Suppressor macrophage treated with lipopolysaccharide for 4 hours (primary cell): ENCODE results near the gene C2CD2.

Experiments
- DNase-seq: peaks from one replicate; pipeline ENCODE4 v3.0.0-alpha.2; 2020

Gene C2CD2

DNA sequence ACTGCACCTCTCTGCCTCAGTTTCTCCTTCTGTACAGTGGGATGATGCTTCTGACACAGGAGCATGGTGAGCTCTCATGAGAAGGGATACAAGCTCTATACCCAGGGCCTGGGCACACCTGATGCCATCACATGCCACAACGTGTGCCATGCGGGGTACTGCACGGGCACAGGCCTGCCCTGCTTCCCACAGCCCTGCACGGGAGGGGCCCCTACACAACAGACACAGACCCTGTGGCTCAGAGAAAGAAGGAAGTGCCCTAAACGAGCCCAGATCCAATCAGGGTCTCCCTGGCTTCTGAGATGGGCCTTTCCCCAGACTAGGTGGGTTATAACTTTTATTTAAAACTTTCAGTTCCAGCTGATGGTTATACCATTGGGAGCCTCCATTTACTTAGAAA lies 24.6 kb downstream of the C2CD2 start:
- DNase-seq = no peak

DNA sequence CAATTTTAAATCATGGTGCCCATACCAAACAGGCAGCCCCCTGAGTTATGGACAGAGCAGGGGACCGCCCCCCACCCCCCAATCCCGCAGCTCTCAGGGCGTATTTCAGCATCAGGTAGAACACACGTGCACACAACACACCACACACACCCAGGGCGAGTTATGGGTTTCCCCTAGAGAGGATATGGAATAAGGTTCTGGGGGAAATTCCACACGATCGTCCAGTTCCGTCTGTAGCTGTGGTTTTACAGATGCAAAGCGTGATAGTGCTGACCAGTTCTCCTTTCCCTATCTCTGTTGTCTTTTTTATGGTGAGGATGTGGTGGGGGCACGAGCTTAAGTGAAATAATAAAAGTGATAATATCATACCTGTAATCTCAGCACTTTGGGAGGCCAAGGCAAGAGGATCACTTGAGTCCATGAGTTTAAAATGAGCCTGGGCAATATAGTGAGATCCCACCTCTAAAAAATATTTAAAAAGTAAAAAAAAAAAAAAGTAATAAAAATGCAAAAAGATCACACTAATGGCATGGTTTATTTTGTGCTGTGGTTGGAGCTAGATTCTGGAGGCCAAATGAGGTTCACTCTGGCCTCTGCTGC lies 25.1 kb downstream of the C2CD2 start:
- DNase-seq = peak; percentile 84

DNA sequence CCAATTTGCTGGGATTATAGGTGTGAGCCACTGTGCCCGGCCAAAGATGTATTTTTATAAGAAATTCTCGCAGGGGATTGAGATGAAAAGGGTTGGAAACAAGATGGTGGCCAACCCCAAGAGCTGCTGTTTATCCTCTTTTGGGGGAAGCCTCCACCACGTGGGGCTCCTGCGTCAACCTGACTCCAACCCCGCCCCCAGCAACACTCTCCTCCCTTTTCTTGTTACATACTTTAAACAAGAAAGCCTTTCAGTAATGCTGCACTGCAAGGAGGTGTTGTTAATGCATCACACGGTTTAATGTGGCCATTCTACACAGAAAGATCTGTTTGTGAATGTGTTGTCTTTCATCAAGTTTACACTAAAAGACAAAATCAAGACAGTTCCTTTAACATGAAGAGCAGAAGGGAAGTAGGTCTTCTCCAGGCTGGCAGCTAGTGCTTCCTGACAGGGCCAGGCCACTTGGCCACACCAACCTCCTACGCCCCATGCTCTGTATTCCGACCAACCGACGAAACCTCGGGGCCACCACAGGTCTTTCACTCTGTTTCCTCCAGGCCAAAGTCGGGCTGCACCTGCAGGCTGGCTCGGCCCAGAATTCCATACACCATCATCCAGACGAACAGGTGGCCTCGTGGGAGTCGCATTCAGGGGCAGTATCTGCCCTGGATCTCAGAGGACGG lies 25.9 kb downstream of the C2CD2 start:
- DNase-seq = peak; percentile 59

DNA sequence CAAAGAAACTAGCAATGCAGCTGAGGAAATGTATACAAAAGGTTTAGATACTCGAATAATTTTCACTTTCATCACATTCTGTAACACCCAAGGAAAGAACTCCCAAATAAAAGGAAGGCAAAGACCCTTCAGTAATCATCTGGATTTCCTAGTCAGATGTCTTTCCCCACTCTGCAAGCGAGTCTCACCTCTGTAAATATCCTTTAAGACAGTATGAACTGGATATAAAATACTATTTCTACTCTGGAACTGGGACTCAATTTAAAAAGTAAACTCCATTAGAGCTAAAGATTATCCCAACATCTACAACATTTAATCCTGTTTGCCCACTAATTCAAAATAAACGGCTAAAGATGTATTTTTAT lies 27.0 kb downstream of the C2CD2 start:
- no peak for DNase-seq

GRCh38 chr21:41926117-41926806 lies 27.6 kb downstream of the C2CD2 start:
- DNase-seq = peak; percentile 78

DNA sequence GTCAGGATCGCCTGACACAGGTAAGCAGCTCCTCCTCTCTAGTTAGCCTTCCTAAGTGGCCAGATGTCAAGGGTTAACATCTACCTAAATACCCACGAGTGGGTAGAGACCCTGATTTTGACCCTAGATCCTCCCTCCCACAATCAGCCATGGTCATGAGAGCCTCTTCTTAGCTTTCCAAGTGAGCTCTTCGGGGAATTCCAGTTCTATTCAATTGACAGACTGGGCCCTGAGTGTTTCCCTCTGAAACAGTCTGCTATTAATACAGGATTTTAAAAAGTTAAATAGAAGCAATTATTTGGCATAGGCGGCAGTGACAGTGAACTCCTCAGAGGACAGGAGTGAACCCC lies 28.1 kb downstream of the C2CD2 start:
- DNase-seq = no peak

DNA sequence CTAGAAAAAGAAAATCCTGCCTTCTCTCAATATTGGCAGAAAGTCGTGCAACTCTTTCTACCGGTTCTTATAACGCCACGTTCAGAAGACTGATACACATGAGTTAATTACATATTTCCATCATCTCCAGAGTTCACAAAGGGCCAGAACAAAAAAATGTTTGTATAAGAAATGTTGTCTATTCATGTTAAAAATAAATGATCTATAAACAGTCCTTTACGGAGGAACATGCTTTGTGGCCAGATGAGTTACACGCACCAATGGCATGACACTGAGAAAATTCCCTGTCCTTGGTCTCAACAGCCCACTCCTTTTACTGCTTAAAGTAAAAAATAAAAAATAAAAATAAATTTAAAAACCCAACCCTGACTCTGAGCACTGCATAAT lies 29.5 kb downstream of the C2CD2 start:
- DNase-seq = no peak

- DNase-seq = no peak
Observed at GRCh38 chr21:41923631-41924367, 30.0 kb downstream of the C2CD2 start.

GRCh38 chr21:41923186-41923585 lies 30.6 kb downstream of the C2CD2 start:
- DNase-seq = no peak

GRCh38 chr21:41921021-41921420 lies 32.8 kb downstream of the C2CD2 start:
- peak; percentile 45 for DNase-seq

DNA sequence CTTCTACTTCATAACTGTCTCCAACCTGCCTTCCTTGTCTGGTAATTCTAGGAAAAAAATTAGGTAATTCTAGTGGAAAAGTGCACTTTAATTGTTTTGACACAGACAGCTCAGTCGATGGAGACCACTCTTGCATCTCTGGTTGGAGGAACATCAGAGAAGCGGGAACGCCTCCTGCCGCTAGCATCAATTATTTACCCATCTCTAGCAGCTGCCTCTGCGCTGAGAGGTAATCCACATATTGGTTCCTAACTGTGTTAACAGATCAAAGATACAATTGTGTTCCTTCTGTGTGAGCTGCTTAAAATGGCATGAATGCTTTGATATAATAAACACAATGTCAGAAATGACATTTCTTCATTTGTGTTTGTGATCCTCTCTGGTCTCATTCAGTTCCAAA lies 33.3 kb downstream of the C2CD2 start:
- DNase-seq = no peak

GRCh38 chr21:41919666-41920398 lies 34.0 kb downstream of the C2CD2 start:
- DNase-seq = no peak

DNA sequence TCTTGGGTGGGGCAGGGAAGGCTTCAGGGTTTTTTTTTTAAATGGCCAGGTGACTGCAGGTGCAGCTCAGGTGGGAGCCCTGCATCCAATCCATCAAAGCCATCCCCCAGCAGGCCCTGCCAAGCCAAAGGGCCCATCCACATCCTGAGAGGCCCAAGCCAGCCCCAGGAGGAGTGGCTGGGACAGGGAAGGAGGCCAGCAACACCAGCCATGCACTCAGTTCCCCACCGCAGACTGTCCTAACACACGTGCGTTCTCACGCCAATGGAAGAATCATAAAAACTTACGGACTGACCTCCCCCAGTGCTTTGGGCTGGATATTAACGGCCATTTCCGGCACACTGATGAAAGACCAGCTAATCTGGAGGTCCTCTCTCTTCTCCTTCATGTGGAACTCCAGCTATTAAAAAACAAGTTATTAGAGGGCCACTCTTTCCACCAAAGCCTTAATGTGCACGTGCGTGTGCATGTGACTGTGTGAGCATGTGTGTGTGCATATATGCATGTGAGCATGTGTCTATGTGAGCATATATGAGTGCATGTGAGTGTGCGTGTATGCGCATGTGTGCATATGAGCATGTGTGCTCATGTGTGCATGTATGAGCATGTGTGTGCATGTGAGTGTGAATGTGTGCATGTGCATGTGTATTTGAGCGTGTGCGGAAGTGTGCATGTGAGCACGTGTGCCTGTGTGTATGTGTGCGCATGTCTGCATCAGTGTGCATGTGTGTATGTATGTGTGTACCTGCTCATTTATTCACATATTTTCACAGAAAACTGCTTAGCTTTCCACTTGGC lies 35.1 kb downstream of the C2CD2 start:
- DNase-seq = no peak

- DNase-seq = no peak
Observed at GRCh38 chr21:41917531-41917930, 36.3 kb downstream of the C2CD2 start.

- DNase-seq = no peak
Observed at GRCh38 chr21:41916888-41917433, 36.9 kb downstream of the C2CD2 start.

- no peak for DNase-seq
Observed at GRCh38 chr21:41914965-41915364, 38.9 kb downstream of the C2CD2 start.

DNA sequence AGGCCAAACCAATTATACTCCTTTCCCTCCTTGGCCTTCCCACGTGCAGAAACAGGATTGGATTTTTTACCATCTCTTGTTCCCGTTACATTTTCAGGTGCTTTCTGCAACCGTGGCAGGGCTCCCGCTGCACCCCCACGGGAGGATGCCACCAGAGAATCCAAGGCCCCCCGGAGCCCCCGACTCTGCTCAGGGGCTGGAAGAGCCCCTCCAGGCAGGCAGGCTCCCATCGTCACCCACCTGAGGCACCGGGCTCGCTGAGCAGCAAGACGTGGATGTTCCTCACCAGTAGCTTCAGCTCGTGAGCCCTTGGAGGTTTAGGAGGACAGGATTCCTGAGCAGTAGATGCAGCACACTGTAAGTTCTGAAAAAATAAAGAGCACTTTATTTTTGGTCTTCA lies 39.5 kb downstream of the C2CD2 start:
- DNase-seq = no peak

- no peak for DNase-seq
Observed at GRCh38 chr21:41913230-41913629, 40.6 kb downstream of the C2CD2 start.

DNA sequence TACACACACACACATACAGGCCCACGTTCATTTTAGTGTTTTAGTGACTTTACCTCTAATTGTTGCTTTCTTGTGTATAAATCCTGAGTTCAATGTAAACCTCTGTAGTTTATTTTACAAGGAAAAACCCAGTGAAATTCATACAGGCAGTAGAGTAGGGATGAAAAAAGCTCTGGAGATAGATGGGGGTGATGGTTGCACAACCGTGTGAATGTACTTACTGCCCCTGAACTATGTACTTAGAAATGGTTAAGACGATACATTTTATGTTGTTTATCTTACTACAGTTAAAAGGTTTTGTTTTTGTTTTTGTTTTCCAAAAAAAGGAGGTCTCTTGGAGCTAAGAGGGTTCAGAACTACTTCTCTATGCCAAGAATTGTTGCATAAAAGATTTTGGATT lies 45.0 kb downstream of the C2CD2 start:
- DNase-seq = no peak

DNA sequence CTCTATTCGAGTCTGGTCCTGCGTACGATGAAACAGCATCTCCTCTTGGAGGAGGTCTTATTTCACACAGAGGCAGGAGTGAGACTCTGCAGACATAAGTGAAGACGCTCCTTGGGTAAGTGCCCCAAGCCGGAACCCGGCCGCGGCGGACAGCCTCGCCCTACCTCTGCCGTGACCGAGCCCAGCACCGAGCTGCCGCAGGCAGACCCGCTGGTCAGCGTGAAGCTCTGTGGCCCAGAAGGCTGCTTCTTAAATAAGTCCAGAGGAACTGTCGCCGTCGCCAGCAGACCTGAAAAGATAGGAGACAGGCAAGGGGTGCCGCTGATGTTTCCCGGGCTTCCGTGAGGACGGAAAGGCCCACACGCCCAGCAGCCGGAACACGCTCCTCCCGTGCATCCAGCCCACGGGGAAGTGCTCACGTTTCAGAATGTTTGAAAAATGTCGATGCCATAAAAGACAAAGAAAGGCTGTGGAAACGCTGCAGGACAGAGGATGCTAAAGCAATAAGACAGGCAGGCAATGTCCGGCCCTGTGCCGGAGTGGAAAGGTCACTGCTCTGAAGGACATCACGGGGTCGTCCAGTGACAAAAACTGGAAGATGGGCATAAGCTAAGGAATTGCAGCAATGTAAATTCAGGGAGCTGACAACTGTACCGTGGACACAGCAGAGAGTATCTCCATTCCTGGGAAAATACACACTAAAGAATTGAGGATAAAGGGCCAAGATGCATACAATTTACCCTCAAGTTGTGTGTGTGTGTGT lies 46.1 kb downstream of the C2CD2 start:
- DNase-seq = no peak

DNA sequence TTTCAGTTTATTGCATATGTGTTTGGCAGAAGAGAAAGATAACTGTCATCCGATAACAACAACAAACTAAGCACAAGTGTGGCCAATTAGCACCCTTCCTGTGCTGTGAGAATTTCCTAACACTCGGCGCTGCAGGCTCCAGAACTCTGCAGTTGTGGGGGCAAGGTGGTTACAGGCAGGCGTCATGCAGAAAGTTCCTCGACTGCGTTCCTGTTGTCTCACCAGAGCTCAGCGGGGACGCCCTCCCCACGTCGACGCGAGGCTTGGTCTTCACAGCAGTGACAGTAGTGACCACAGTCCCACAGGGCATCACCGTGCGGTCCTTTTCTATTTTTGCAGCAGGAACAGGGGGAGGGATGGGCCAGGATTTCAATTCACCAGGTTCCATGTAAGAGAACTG lies 47.0 kb downstream of the C2CD2 start:
- DNase-seq = no peak
